Upper lobe of left lung (tissue), 6 donors: ENCODE results near the gene RMND1. TPM values are rescaled to one million over a fixed set of nuclear protein-coding genes. Genes with fewer than 3 reads are reported as not detected.
"Not testable (repeated sequence)": the region's sequence is repeated elsewhere in the genome, so short reads cannot be mapped to it uniquely, and the experiment has no call there.

ENCODE experiments used
- ATAC-seq, 2 donors: fragments of 200-7000 bp; cut with Tn5 transposase; one replicate each; pipeline ENCODE4 v1.9.1; 2022; ENCODE audit warnings: mild to moderate bottlenecking in 2 of 2, moderate library complexity in 2 of 2; ENCODE audit not compliant: low FRiP score in 2 of 2
- DNase-seq, 2 donors: peaks; one replicate each; pipeline ENCODE4 v3.0.0-alpha.2; 2019 to 2020
- H3K27ac ChIP-seq, 4 donors: fragments of 200-600 bp; sonication (generic); one replicate each; pipeline ENCODE4 v1.5.1; 2016 to 2019
- H3K27me3 ChIP-seq, 4 donors: fragments of 200-600 bp; sonication (generic); one replicate each; pipeline ENCODE4 v1.5.1; 2017 to 2019
- H3K36me3 ChIP-seq, 4 donors: fragments of 200-600 bp; sonication (generic); one replicate each; pipeline ENCODE4 v1.5.1; 2016 to 2019
- H3K4me1 ChIP-seq, 4 donors: fragments of 200-600 bp; sonication (generic); one replicate each; pipeline ENCODE4 v1.5.1; 2018 to 2019
- H3K4me3 ChIP-seq, 4 donors: fragments of 200-600 bp; sonication (generic); one replicate each; pipeline ENCODE4 v1.5.1; 2017 to 2019; ENCODE audit warnings: mild to moderate bottlenecking in 2 of 4, moderate library complexity in 1 of 4
- H3K9me3 ChIP-seq, 4 donors: fragments of 200-600 bp; sonication (generic); one replicate each; pipeline ENCODE4 v1.5.1; 2018 to 2019
- EP300 ChIP-seq, 4 donors: sonication (generic); formaldehyde crosslinking; IDR thresholded peaks; one replicate each; pipeline ENCODE4 v1.5.1; 2017; ENCODE audit warnings: antibody characterized with exemption in 4 of 4, control low read depth in 2 of 4
- POLR2A ChIP-seq, 4 donors: fragments of 450-650 bp; IDR thresholded peaks; one replicate each; pipeline ENCODE4 v1.5.1; 2016 to 2017; ENCODE audit warnings: antibody characterized with exemption in 4 of 4, mild to moderate bottlenecking in 2 of 4
- POLR2AphosphoS5 ChIP-seq, 2 donors: sonication (generic); formaldehyde crosslinking; IDR thresholded peaks; one replicate each; pipeline ENCODE4 v1.5.1; 2017; ENCODE audit warnings: antibody characterized with exemption in 2 of 2
- WGBS, 2 donors: methylation state at CpG; one replicate each; pipeline ENCODE4 v1.1.5; 2017 to 2018; 5-methylcytosine and 5-hydroxymethylcytosine counted together
- total RNA-seq, 6 donors: library from RNA; depleted of rRNA in 4 of 6; stranded (reverse); fragments of >200 nt in 4 of 6; gene quantifications; one replicate each; pipeline versions ENCODE4 v1.1.0 to v1.2.1, GENCODE V29; 2016 to 2021
- TF ChIP-seq, protein P1 (sequence below), 6 experiments: fragments of 450-650 bp in 4 of 6; fragments of 200-600 bp in 2 of 6; sonication (generic) in 2 of 6; IDR thresholded peaks; one replicate each; pipeline ENCODE4 v1.5.1; 2016 to 2019; ENCODE audit warnings: antibody characterized with exemption in 6 of 6
- donor health status: DM: no; HTN: no; CAD: no; lungs with moderate emphysema.
- donor health status: DM: no; HTN: yes; CAD: no; lungs with severe emphysema.

Gene RMND1
- total RNA-seq, 6 donors from 2014 or later: 17.0 to 59.7 (median 24.0) TPM

DNA sequence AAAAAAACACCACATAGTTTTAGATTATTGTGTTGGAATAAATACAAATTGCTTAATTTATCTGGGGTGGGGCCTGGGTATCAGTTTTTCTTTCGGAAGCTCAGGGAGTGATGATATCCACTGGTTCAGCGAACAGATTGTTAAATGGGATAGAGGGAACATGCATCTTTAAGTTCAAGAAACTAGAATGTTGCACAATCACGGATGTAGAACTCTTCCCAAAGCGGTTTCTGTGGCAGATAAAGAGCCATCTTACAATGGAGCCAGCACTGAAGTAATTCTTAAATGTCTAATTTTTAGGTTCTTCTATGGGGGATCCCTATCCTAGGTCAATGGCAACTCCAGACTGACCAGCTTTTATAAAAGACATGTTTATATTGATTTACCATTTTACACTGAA, 9.7 kb upstream of the RMND1 start:
- TF ChIP-seq POLR2AphosphoS5 (IDR thresholded peaks at IDR 0.05) (no peak), EP300 (IDR thresholded peaks at IDR 0.05) (no peak), POLR2A (IDR thresholded peaks at IDR 0.05) (no peak)
- TF ChIP-seq, protein P1, sequence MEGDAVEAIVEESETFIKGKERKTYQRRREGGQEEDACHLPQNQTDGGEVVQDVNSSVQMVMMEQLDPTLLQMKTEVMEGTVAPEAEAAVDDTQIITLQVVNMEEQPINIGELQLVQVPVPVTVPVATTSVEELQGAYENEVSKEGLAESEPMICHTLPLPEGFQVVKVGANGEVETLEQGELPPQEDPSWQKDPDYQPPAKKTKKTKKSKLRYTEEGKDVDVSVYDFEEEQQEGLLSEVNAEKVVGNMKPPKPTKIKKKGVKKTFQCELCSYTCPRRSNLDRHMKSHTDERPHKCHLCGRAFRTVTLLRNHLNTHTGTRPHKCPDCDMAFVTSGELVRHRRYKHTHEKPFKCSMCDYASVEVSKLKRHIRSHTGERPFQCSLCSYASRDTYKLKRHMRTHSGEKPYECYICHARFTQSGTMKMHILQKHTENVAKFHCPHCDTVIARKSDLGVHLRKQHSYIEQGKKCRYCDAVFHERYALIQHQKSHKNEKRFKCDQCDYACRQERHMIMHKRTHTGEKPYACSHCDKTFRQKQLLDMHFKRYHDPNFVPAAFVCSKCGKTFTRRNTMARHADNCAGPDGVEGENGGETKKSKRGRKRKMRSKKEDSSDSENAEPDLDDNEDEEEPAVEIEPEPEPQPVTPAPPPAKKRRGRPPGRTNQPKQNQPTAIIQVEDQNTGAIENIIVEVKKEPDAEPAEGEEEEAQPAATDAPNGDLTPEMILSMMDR (IDR thresholded peaks at IDR 0.05): no peak
- no peak overlapping the region for H3K4me3 ChIP-seq
- H3K4me1 ChIP-seq: peaks cover 5 to 16% (median 6%) of the 10 kb centered on the region in 4 donors
- H3K27me3 ChIP-seq: no peaks in the 10 kb centered on the region
- peaks cover 13 to 72% (median 36%) of the 10 kb centered on the region in 4 donors for H3K36me3 ChIP-seq
- H3K27ac ChIP-seq: no peak overlapping the region
- no peaks in the 10 kb centered on the region for H3K9me3 ChIP-seq
- ATAC-seq: no peak
- DNase-seq: no peak
- WGBS, 2 donors: 88 to 94% methylated on average over 4 of the region's 4 CpGs

GRCh38 chr6:151455751-151456398, 3.9 kb upstream of the RMND1 start:
- not testable (repeated sequence) for ATAC-seq, H3K9me3 ChIP-seq, H3K4me3 ChIP-seq, H3K27me3 ChIP-seq
- H3K36me3 ChIP-seq: peaks cover 13 to 28% (median 20%) of the 10 kb centered on the region in 4 donors
- peak overlapping the region; percentile 11 to 32 (median 16) for H3K27ac ChIP-seq
- H3K4me1 ChIP-seq: peaks cover 23 to 39% (median 29%) of the 10 kb centered on the region in 4 donors
- WGBS, 2 donors: 54 to 63% methylated on average over 6 to 9 of the region's 10 CpGs
- peak in 1 of 2 donors; percentile 61 for DNase-seq

GRCh38 chr6:151452750-151453427, 963 bp upstream of the RMND1 start:
- H3K4me3 ChIP-seq: peak overlapping the region; percentile 66 to 81 (median 73)
- peak in 1 of 2 donors; percentile 54 for DNase-seq
- TF ChIP-seq POLR2A (IDR thresholded peaks at IDR 0.05) (peak in 1 of 4 donors; percentile 3), EP300 (IDR thresholded peaks at IDR 0.05) (no peak)
- peaks cover 23 to 36% (median 29%) of the 10 kb centered on the region in 4 donors for H3K4me1 ChIP-seq
- peak overlapping the region; percentile 94 to 98 (median 96) for H3K27ac ChIP-seq
- H3K27me3 ChIP-seq: no peaks in the 10 kb centered on the region
- peak in 1 of 2 donors; percentile 64 for ATAC-seq
- H3K9me3 ChIP-seq: no peaks in the 10 kb centered on the region
- WGBS, 2 donors: 1 to 2% methylated on average over 10 to 24 of the region's 24 CpGs
- H3K36me3 ChIP-seq: peaks cover 0 to 3% (median 0%) of the 10 kb centered on the region in 4 donors

DNA sequence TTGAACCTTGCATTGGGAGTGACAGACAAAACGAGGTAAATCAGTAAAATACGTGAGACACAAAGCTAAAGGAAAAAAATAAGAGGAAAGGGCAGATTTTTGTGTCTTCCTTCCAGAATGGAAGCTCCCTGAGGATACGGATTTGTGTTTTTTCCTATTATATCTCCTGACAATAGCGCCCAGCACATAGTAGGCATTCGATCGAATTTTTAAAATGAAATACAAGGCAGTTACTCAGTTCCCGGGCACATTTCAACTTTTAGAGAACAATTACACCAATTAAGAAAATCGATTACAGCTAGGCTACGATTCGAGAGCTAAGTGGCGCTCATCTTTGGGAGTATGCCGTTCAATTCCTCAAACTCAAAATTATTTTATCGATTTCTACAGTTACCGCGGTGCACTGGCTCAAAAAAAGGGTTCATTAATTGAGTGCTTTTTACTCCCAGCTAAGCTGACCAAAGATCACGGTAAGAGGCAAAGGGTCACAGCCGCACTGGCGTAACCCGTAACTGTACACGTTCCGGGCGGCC, 443 bp downstream of the RMND1 start:
- DNase-seq: no peak
- Histone ChIP-seq H3K36me3 (no peaks in the 10 kb centered on the region), H3K27ac (peak overlapping the region; percentile 94 to 98 (median 96)), H3K4me3 (peak overlapping the region; percentile 70 to 81 (median 78)), H3K27me3 (no peaks in the 10 kb centered on the region), H3K4me1 (peaks cover 15 to 34% (median 24%) of the 10 kb centered on the region in 4 donors), H3K9me3 (no peaks in the 10 kb centered on the region)
- 1 to 2% methylated on average over 16 to 22 of the region's 22 CpGs for WGBS, 2 donors
- TF ChIP-seq POLR2A (IDR thresholded peaks at IDR 0.05) (no peak), EP300 (IDR thresholded peaks at IDR 0.05) (no peak), POLR2AphosphoS5 (IDR thresholded peaks at IDR 0.05) (no peak)
- TF ChIP-seq, protein P1 (IDR thresholded peaks at IDR 0.05): no peak
- no peak for ATAC-seq

GRCh38 chr6:151450928-151451327, 998 bp downstream of the RMND1 start:
- peak overlapping the region in 2 of 4 donors; percentile 94 to 97 for H3K27ac ChIP-seq
- not testable (repeated sequence) for H3K36me3 ChIP-seq, ATAC-seq, H3K9me3 ChIP-seq, DNase-seq, H3K27me3 ChIP-seq
- WGBS, 2 donors: 32 to 51% methylated on average over 5 to 6 of the region's 6 CpGs
- peak overlapping the region in 3 of 4 donors; percentile 70 to 81 (median 76) for H3K4me3 ChIP-seq
- H3K4me1 ChIP-seq: peaks cover 16 to 34% (median 26%) of the 10 kb centered on the region in 4 donors

DNA sequence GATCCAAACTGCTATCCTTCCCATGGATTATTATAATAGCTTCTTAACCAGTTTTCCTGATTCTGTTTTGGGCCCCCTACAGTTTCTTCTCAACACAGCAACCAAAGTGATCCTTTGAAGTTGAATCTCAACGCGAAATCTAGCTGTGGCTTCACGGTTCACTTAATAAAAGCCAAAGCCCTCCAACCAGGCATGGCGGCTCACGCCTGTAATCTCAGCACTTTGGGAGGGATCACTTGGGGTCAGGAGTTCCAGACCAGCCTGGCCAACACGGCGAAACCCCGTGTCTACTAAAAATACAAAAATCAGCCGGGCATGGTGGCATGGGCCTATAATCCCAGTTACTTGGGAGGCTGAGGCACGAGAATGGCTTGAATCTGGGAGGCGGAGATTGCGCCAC, 3.3 kb downstream of the RMND1 start:
- WGBS, 2 donors: 92 to 94% methylated on average over 10 to 11 of the region's 12 CpGs
- Histone ChIP-seq H3K4me1 (peaks cover 14 to 39% (median 27%) of the 10 kb centered on the region in 4 donors), H3K9me3 (no peaks in the 10 kb centered on the region), H3K36me3 (peaks cover 0 to 4% (median 0%) of the 10 kb centered on the region in 4 donors), H3K4me3 (no peak overlapping the region), H3K27ac (no peak overlapping the region), H3K27me3 (no peaks in the 10 kb centered on the region)
- DNase-seq (no peak), ATAC-seq (no peak)
- TF ChIP-seq, protein P1 (IDR thresholded peaks at IDR 0.05): no peak
- TF ChIP-seq EP300 (IDR thresholded peaks at IDR 0.05) (no peak), POLR2A (IDR thresholded peaks at IDR 0.05) (no peak), POLR2AphosphoS5 (IDR thresholded peaks at IDR 0.05) (no peak)
